Measurements from ENCODE around the gene FMN2. TPM values are rescaled to one million over a fixed set of nuclear protein-coding genes. Genes with fewer than 3 reads are reported as not detected.

FMN2 gene
- total RNA-seq, 1 experiment from 2014 or later = not detected

GRCh38 chr1:240366636-240367035 is 275.0 kb downstream of the FMN2 start:
- H2AFZ ChIP-seq (ENCODE audit: low read length) = no peak overlapping the region
- no peaks in the 10 kb centered on the region for H3K79me2 ChIP-seq (ENCODE audit: low read length)
- H3K9me2 ChIP-seq (replicated peaks; ENCODE audit: insufficient read depth, low read length) = no peaks in the 10 kb centered on the region
- H3K9me3 ChIP-seq (ENCODE audit: low read length) = no peaks in the 10 kb centered on the region
- H3K9ac ChIP-seq (ENCODE audit: low read length) = no peak overlapping the region
- no peak overlapping the region for H3K4me2 ChIP-seq (ENCODE audit: low read depth, low read length, poor library complexity, severe bottlenecking)
- H3K36me3 ChIP-seq (ENCODE audit: insufficient read depth, low read length) = no peaks in the 10 kb centered on the region
- H3K4me1 ChIP-seq (ENCODE audit: low read length) = no peaks in the 10 kb centered on the region
- no peak overlapping the region for H3K27ac ChIP-seq (ENCODE audit: low read length)
- no peaks in the 10 kb centered on the region for H4K20me1 ChIP-seq (ENCODE audit: insufficient read depth, low read depth, low read length)
- DNase-seq = no peak
- H3K4me3 ChIP-seq (ENCODE audit: low read length) = no peak overlapping the region
- no peaks in the 10 kb centered on the region for H3K27me3 ChIP-seq (ENCODE audit: low read length)

- H3K27ac ChIP-seq (ENCODE audit: low read length) = no peak overlapping the region
- no peaks in the 10 kb centered on the region for H3K4me1 ChIP-seq (ENCODE audit: low read length)
- no peak overlapping the region for H3K4me2 ChIP-seq (ENCODE audit: low read depth, low read length, poor library complexity, severe bottlenecking)
- no peaks in the 10 kb centered on the region for H4K20me1 ChIP-seq (ENCODE audit: insufficient read depth, low read depth, low read length)
- H3K9me3 ChIP-seq (ENCODE audit: low read length) = peaks cover 5% of the 10 kb centered on the region; the same call in 1 of the 2 replicates
- H2AFZ ChIP-seq (ENCODE audit: low read length) = no peak overlapping the region
- DNase-seq = no peak
- no peaks in the 10 kb centered on the region for H3K27me3 ChIP-seq (ENCODE audit: low read length)
- H3K36me3 ChIP-seq (ENCODE audit: insufficient read depth, low read length) = no peaks in the 10 kb centered on the region
- no peak overlapping the region for H3K4me3 ChIP-seq (ENCODE audit: low read length)
- no peaks in the 10 kb centered on the region for H3K9me2 ChIP-seq (replicated peaks; ENCODE audit: insufficient read depth, low read length)
- H3K79me2 ChIP-seq (ENCODE audit: low read length) = no peaks in the 10 kb centered on the region
- H3K9ac ChIP-seq (ENCODE audit: low read length) = no peak overlapping the region
Observed at GRCh38 chr1:240385551-240385950, 293.9 kb downstream of the FMN2 start.

- no peak overlapping the region for H3K9ac ChIP-seq (ENCODE audit: low read length)
- H3K9me2 ChIP-seq (replicated peaks; ENCODE audit: insufficient read depth, low read length) = no peaks in the 10 kb centered on the region
- H3K27ac ChIP-seq (ENCODE audit: low read length) = no peak overlapping the region
- H3K9me3 ChIP-seq (ENCODE audit: low read length) = no peaks in the 10 kb centered on the region
- DNase-seq = no peak
- H3K27me3 ChIP-seq (ENCODE audit: low read length) = no peaks in the 10 kb centered on the region
- no peaks in the 10 kb centered on the region for H4K20me1 ChIP-seq (ENCODE audit: insufficient read depth, low read depth, low read length)
- no peaks in the 10 kb centered on the region for H3K79me2 ChIP-seq (ENCODE audit: low read length)
- no peak overlapping the region for H3K4me3 ChIP-seq (ENCODE audit: low read length)
- no peak overlapping the region for H3K4me2 ChIP-seq (ENCODE audit: low read depth, low read length, poor library complexity, severe bottlenecking)
- H3K36me3 ChIP-seq (ENCODE audit: insufficient read depth, low read length) = no peaks in the 10 kb centered on the region
- H2AFZ ChIP-seq (ENCODE audit: low read length) = no peak overlapping the region
- H3K4me1 ChIP-seq (ENCODE audit: low read length) = no peaks in the 10 kb centered on the region
Observed at GRCh38 chr1:240385985-240386978, 294.6 kb downstream of the FMN2 start.

- H3K4me2 ChIP-seq (ENCODE audit: low read depth, low read length, poor library complexity, severe bottlenecking) = no peak overlapping the region
Observed at GRCh38 chr1:240387051-240387450, 295.4 kb downstream of the FMN2 start.

GRCh38 chr1:240391660-240392260 is 300.1 kb downstream of the FMN2 start:
- no peak overlapping the region for H3K27ac ChIP-seq (ENCODE audit: low read length)
- no peaks in the 10 kb centered on the region for H3K79me2 ChIP-seq (ENCODE audit: low read length)
- no peak overlapping the region for H2AFZ ChIP-seq (ENCODE audit: low read length)
- H3K36me3 ChIP-seq (ENCODE audit: insufficient read depth, low read length) = no peaks in the 10 kb centered on the region
- H3K9ac ChIP-seq (ENCODE audit: low read length) = no peak overlapping the region
- no peaks in the 10 kb centered on the region for H3K9me3 ChIP-seq (ENCODE audit: low read length)
- DNase-seq = no peak
- H3K4me3 ChIP-seq (ENCODE audit: low read length) = no peak overlapping the region
- no peaks in the 10 kb centered on the region for H3K9me2 ChIP-seq (replicated peaks; ENCODE audit: insufficient read depth, low read length)
- no peak overlapping the region for H3K4me2 ChIP-seq (ENCODE audit: low read depth, low read length, poor library complexity, severe bottlenecking)
- no peaks in the 10 kb centered on the region for H4K20me1 ChIP-seq (ENCODE audit: insufficient read depth, low read depth, low read length)
- no peaks in the 10 kb centered on the region for H3K4me1 ChIP-seq (ENCODE audit: low read length)
- no peaks in the 10 kb centered on the region for H3K27me3 ChIP-seq (ENCODE audit: low read length)

More at GRCh38 chr1:240387051-240387450, 295.4 kb downstream of the FMN2 start:
- H3K4me3 ChIP-seq (ENCODE audit: low read length) = no peak overlapping the region
- H2AFZ ChIP-seq (ENCODE audit: low read length) = no peak overlapping the region
- no peaks in the 10 kb centered on the region for H3K4me1 ChIP-seq (ENCODE audit: low read length)
- H3K36me3 ChIP-seq (ENCODE audit: insufficient read depth, low read length) = no peaks in the 10 kb centered on the region
- DNase-seq = no peak
- no peaks in the 10 kb centered on the region for H3K9me2 ChIP-seq (replicated peaks; ENCODE audit: insufficient read depth, low read length)
- no peaks in the 10 kb centered on the region for H3K9me3 ChIP-seq (ENCODE audit: low read length)
- no peaks in the 10 kb centered on the region for H4K20me1 ChIP-seq (ENCODE audit: insufficient read depth, low read depth, low read length)
- no peak overlapping the region for H3K9ac ChIP-seq (ENCODE audit: low read length)
- no peaks in the 10 kb centered on the region for H3K27me3 ChIP-seq (ENCODE audit: low read length)
- no peaks in the 10 kb centered on the region for H3K79me2 ChIP-seq (ENCODE audit: low read length)
- H3K27ac ChIP-seq (ENCODE audit: low read length) = no peak overlapping the region

- Histone ChIP-seq H3K9ac (ENCODE audit: low read length) (no peak overlapping the region), H3K27ac (ENCODE audit: low read length) (no peak overlapping the region), H4K20me1 (ENCODE audit: insufficient read depth, low read depth, low read length) (no peaks in the 10 kb centered on the region), H3K4me1 (ENCODE audit: low read length) (no peaks in the 10 kb centered on the region), H3K36me3 (ENCODE audit: insufficient read depth, low read length) (no peaks in the 10 kb centered on the region), H3K9me3 (ENCODE audit: low read length) (no peaks in the 10 kb centered on the region), H3K27me3 (ENCODE audit: low read length) (no peaks in the 10 kb centered on the region), H3K4me2 (ENCODE audit: low read depth, low read length, poor library complexity, severe bottlenecking) (no peak overlapping the region), H3K4me3 (ENCODE audit: low read length) (no peak overlapping the region), H3K9me2 (replicated peaks; ENCODE audit: insufficient read depth, low read length) (no peaks in the 10 kb centered on the region), H2AFZ (ENCODE audit: low read length) (no peak overlapping the region), H3K79me2 (ENCODE audit: low read length) (no peaks in the 10 kb centered on the region)
- DNase-seq = no peak
Observed at GRCh38 chr1:240394353-240394752, 302.7 kb downstream of the FMN2 start.

- Histone ChIP-seq H2AFZ (ENCODE audit: low read length) (no peak overlapping the region), H3K27me3 (ENCODE audit: low read length) (no peaks in the 10 kb centered on the region), H3K4me3 (ENCODE audit: low read length) (no peak overlapping the region), H3K4me1 (ENCODE audit: low read length) (no peaks in the 10 kb centered on the region), H3K4me2 (ENCODE audit: low read depth, low read length, poor library complexity, severe bottlenecking) (no peak overlapping the region), H3K9ac (ENCODE audit: low read length) (no peak overlapping the region), H3K79me2 (ENCODE audit: low read length) (no peaks in the 10 kb centered on the region), H3K9me2 (replicated peaks; ENCODE audit: insufficient read depth, low read length) (no peaks in the 10 kb centered on the region), H3K9me3 (ENCODE audit: low read length) (no peaks in the 10 kb centered on the region), H3K27ac (ENCODE audit: low read length) (no peak overlapping the region), H3K36me3 (ENCODE audit: insufficient read depth, low read length) (no peaks in the 10 kb centered on the region), H4K20me1 (ENCODE audit: insufficient read depth, low read depth, low read length) (no peaks in the 10 kb centered on the region)
- no peak for DNase-seq
Observed at GRCh38 chr1:240395336-240395735, 303.7 kb downstream of the FMN2 start.

GRCh38 chr1:240399381-240399780 is 307.7 kb downstream of the FMN2 start:
- Histone ChIP-seq H3K36me3 (ENCODE audit: insufficient read depth, low read length) (no peaks in the 10 kb centered on the region), H4K20me1 (ENCODE audit: insufficient read depth, low read depth, low read length) (no peaks in the 10 kb centered on the region), H3K4me3 (ENCODE audit: low read length) (no peak overlapping the region), H3K4me2 (ENCODE audit: low read depth, low read length, poor library complexity, severe bottlenecking) (no peak overlapping the region), H3K9ac (ENCODE audit: low read length) (no peak overlapping the region), H3K27me3 (ENCODE audit: low read length) (no peaks in the 10 kb centered on the region), H3K79me2 (ENCODE audit: low read length) (no peaks in the 10 kb centered on the region), H3K4me1 (ENCODE audit: low read length) (no peaks in the 10 kb centered on the region), H2AFZ (ENCODE audit: low read length) (no peak overlapping the region), H3K9me2 (replicated peaks; ENCODE audit: insufficient read depth, low read length) (no peaks in the 10 kb centered on the region), H3K27ac (ENCODE audit: low read length) (no peak overlapping the region), H3K9me3 (ENCODE audit: low read length) (no peaks in the 10 kb centered on the region)
- no peak for DNase-seq

All from Karpas-422 (cell line).